T-helper 9 cell (primary cell): ENCODE measurements around the gene GSG1L.

Experiments used
- DNase-seq: peaks from one replicate; pipeline ENCODE4 v3.0.0-alpha.2; 2020

Gene GSG1L

DNA sequence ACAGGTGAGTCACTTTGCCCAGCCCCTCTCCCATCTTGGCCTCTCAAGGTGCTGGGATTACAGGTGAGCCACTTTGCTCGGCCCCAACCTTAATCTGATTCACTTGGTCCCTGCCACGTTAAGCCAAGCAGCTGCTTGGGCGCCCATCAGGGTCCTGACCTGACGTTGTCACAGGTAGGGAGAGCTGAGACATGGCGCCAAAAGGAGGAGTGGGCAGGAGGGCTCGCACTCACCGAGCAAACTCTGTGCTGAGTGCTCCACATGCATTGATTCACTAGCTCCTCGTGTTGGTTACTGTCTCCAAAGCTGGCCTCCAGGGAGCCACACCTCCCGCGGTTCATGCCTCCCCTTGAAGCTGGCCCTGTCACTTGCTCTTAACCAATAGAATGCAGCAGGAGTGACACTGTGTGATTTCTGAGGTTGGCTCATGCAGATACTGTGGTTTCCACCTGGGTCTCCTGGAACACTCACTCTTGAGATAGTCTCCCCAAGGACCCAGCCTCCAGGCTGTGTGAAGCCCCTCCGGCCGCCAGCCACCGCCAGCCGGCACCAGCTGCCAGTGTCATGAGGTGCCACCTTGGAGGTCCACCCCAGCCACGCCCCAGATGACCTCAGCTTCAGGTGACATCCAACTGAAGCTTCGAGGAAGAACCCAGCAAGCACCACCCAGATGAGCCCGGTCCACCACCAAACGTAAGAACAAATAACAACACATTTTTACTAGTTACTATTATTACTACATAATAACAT lies 223.0 kb downstream of the GSG1L start:
- no peak for DNase-seq

DNA sequence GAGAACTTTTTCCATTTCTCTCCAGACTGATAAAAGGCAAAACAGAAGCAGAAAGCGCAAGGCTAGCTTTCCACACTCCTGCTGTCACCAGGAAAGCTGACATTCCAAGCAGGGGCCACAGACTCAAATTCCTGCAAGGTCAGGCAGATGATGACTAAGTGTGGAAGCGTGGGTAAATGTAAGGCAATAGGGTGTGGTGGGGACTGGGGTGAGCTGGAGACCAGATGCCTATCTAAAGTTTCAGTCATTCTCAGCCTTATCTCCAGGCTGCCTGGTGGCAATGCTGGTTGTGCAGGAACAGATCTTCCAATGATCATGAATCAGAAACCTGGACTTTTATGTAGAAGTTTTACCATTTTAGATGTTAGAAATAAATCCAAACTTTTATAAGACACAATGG lies 224.1 kb downstream of the GSG1L start:
- DNase-seq = no peak

DNA sequence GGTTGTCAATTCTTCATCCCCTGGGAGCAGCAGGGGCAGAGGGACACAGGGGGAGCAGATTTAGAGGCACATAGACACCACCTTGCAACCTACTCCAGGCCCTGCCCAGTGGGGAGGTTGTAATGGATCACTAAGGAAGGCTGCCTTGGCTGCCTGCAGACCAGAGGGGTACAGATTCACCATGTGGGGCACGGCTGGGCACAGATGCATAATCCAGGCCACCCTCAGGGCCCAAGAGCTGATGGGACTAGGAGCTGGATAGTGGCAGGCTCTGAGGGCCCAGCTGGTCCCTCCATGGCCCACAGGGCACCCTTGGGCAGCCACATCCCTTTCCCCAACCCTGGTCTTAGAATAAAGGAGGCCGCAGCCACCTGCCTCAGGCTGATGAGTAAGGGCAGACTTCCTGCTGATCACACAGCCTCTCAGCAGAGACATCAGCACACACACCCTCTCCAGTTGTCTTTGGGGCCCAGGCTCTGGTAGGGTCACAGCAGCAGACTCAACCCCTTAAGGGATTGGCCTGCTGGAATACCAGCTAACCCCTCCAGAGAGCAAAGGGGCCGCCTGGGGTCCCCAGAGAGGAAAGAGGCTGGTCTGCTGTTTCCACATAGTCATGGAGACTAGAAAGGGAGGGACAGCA lies 224.9 kb downstream of the GSG1L start:
- DNase-seq = no peak

DNA sequence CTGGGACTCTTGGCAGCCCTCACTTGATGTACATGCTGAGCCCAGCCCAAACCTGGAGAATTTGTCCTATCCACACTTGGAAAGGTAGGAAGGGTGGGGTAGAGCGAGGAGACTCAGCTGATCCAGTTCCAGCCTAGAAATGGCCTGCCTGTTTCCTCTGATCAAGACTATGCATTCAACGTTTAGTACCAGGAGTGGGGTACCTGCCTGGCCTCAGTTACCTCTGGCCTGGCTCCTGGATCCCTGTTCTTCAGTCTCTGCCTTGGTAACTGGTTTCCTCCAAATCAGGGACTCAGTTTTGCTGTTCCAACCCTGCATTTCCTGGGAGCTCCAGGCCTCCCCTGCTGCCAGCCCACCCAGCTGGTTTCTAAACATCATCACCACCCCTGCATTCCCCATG lies 233.5 kb downstream of the GSG1L start:
- DNase-seq = no peak

DNA sequence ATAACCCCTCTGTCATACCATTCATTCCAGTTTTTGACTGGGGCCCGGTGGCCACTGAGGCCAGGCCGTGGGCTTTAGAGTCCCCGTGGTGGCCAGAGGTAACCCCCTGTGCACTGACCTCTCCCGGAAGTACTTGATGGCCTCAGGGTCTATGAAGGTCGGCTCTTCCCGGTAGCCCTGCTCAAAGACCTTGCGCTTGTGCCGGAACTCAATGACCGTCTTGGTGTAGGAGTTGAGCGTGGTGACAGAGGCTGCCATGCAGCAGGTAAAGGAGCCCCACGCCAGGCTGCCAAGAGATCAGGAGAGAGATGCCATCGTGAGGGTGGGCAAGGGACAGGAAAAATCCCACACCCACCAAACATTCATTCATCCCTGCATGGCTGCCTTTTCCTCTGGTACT lies 234.8 kb downstream of the GSG1L start:
- no peak for DNase-seq

DNA sequence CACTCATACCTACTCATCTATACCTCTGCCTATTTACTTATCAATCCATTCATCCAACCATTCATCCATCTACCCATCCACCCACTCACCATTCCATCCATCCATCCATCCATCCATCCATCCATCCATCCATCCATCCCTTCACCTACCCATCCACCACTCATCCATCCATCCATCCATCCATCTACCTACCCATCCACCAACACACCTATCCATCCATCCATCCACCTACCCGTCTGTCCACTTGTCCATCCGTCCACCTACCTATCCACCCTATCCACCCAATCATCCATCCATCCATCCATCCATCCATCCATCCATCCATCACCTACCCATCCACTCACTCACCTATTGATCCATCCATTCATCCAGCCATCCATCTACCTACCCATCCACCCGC lies 235.7 kb downstream of the GSG1L start:
- no peak for DNase-seq

DNA sequence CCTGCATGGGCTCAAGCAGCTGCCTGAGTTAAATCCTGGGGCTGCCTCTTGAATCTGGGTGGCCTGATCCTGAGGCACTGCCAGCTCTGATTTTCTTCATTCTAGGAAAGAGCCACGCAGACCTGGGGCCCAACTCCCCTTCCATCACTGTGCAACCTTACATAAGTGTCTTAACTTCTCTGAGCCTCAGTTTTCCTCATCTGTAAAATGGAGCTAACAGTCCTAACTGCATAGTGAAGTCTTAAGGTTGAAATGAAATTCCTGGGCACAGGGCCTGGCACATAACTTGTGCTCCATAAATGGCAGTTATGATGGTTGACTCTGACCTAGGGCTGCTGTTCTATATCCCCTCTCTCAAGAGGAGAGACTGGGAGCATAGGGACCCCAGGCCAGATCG lies 236.6 kb downstream of the GSG1L start:
- DNase-seq = no peak

DNA sequence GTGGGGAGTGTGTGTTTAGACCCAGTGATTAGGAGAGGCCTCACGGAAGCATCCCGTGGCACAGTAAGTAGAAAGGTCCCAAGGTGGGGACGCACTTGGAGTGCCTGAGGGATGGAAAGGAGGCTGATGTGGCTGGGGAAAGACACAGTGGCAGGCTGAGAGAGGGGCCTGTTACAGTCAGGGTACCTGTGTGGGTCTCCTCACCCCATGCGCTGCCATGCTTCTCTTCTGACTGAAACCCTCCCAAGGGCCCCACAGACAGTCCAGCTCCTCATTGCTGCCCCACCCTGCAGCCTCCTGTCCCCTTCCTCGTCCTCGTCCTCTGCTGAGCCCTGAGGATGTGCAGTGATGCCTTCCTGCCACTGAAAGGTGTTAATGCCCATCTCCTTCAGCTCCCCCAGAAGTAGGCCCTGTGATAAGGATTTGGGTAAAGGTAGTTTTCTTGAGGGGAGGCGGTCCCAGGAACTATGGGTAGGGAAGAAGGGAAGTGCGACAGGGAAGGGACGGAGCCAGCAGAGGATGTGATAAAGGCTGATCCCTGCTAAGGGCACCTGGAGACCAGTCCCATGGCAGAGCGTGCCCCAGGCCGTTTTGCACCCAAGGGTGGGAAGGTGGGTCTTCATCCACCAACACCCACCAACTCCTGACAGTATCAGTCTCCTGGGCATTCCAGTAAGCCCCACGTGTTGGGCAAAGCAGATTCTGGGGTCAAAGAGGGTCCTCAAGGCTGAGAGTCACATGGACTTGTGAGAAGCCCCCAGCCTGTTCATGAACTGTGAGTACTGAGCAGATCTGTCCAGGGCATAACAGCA lies 237.2 kb downstream of the GSG1L start:
- DNase-seq = no peak

DNA sequence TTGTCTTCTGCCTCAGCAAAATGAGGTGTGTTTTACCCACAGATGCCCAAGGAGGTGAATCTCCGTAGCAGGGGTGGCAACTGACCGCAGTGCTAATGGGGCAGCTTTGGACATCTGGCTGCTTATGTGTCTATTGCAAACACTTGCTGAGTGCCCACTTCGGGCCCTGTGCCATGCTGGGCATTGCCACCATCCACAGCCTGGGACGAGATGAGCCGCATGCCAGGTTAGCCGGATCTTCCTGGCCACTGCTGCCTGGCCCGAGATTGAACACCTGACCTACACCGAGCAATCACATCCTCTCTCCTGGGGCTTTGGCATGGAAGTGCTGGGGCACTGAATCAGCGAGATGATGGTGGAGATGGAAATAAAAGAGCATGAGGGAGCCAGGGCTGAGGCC lies 238.7 kb downstream of the GSG1L start:
- no peak for DNase-seq

DNA sequence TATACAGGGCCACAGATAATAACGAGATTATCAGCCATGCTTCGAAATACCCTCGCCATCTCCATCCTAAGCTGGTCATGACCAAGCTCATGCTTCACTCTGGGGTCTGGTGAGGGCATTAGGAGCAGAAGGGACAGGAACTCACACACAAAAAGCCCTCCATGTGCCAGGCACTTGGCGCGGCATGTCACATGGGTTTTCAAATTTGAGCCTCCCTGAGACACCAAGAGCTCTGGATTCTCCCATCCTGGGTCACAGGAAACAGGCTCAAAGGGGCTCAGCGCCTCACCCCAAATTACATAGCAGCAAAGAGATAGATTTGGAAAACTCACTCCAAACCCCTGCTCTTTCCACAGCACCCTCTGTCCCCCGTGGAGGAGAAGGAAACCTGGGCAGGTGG lies 239.5 kb downstream of the GSG1L start:
- DNase-seq = no peak

DNA sequence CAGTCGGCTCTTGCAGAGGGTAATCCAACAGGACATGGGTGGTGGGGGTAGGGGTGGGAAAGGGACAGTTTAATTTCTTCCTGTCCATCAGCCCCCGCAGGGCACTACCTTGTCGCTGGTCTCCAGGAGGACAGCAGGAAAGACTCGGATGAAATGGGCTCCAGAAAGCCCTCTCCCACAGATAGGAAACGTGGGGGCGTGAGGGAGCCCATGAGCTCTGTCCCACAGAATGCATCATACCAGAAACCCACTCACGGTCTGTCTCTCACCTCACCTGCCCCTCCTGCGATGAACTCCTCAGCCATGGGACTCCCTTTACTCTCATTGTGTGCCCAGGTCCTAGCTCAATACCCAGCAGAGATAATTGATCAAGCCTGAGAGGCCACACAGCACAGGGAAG lies 240.1 kb downstream of the GSG1L start:
- no peak for DNase-seq

DNA sequence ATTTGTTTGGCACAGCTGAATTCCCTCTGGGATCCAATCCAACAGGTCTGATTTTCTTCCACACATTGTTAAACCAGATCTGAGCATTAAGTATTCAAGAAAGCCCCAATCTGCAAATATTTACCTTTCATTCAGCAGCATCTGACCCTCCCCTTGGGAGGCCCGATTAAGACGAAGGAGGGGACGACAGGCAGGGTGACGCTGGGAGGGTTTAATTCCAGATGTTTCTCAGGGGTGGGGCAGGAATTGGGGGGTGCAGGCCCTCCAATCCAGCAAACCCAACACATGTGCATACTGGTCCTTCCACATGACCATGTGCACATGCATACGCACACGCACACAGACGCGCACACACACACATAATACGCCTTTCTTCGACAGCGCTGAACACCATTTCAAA lies 240.5 kb downstream of the GSG1L start:
- DNase-seq = no peak

DNA sequence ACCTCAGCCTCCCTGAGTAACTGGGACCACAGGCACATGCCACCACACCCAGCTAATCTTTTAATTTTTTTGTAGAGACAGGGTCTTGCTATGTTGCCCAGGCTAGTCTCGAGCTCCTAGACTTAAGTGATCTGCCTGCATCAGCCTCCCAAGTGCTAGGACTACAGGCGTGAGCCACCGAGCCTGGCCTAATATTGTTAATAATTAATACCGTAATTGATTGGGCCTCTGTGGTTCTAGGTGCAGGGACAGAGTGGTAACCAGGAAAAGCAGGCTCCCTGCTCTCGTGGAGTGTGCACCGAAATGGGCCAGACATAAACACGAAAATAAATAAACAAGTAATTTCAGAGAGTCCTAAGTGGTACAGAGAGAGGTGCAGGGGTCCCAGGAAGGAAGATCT lies 241.0 kb downstream of the GSG1L start:
- DNase-seq = no peak

DNA sequence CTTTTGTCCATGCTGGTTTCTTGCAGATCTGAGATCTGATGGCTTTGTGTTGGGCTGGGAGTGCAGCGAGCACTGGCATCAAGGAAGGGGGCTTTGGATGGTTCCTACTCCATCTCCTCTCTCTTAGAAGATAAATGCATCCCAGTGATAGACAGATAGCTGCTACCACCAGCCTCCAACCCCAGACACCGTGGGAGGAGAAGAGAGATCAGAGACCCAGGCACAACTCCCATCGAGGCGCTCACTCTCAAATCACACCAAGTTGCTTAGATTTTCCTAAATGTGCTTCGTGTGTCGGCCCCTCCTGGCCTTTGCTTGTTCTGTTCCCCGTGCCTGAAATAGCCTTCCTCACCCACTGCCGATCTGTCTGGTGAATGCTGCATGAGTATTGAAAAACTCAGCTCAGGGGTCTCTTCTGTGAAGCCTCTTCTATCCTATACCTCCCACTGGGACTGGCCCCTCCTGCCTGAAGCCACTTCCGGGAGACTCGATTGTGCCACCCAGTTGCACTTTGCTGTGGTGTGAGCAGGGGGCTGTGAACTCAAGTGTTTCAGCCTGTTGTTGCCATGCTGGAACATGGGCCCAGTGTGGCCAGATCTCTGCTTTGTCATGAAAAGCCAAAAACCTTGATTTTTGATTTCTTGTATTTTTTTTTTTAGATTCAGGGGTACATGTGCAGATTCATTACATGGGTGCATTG lies 242.7 kb downstream of the GSG1L start:
- DNase-seq = no peak

DNA sequence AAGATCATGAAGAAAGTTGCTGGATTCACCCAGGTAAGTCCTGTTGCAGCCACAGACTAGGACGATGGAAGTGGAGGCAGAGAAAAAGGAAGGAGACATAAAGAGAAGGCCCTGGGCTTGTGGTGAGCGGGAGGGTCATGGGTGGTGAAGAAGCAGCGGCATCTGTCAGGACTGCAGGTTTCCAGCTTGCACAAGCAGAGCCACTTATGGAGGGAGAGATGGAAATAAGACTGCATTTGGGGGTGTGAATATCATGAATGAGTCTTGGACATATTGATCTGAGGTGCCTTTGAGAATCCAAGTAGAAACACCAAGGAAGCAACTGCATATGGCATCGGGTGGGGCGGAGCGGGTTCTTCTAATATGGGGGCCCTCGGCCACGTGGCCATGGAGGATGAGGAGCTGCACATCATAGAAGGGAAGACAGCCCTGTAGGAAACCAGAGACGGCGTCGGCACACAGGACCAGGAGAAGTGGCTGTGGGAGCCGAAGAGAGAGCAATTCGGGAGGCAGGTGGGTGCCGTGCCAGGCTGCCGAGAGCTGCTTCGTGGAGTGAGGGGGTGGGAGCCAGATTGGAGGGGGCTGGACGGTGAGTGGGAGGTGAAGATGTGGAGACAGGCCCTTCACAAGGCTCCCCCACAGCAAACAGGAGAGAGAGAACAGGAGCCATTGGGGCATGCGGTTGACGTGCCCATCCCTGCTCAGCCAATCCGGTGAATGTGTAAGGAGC lies 243.5 kb downstream of the GSG1L start:
- DNase-seq = no peak

DNA sequence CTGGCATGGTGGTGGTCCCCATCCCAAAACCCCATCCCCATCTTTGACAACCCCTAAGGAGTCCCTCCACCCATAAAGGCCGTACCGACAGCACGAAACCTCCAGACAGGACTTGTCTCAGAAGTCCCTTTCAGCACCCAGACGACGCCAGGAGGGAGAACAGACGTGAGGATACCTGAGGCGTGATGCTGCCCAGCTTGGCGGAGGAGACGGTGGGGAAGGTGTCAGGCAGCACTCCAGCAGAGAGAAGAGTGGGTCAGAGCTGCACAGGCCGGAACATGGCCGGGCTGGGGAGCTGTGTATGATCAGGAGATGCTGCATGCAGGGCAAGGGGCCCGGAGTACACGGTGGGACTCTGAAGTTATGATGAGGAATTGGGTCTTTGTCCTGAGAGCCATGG lies 244.2 kb downstream of the GSG1L start:
- no peak for DNase-seq

DNA sequence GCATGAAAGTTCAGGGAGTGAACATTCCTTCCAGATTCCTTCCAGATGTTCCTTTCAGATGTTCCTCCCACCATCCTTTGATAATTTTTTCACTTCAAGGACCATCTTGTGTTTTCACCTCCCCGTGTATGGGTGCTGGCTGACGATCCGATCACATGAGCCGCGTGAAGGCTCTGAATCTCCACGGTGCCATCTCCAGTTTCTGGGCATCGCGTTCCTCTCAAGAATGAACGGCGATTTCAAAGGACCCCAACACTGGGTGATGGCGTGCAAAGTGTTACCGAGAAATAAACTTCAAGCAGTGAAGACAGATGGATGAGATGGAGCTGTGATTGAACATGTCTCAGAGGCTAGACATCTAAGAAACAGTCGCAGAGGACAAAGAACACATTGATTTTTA lies 245.3 kb downstream of the GSG1L start:
- DNase-seq = no peak

DNA sequence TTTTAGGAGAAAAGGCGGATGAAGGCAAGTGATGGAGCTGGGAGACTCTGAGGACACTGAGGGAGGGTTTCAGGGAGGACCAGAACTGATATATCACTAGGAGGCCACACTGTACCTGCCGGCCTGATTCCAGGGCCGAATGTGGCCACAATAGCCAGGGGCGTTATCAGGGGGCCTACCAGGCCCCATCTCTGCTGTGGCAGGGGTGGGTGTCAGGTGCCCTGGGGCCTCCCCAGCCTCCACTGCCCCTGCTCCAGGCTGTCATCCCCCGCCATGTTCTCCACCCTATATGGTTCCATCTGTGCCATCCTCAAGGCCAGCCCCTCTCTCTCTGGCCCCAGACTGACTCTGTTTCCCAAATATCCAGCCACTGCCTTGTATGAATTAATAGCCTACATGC lies 246.5 kb downstream of the GSG1L start:
- no peak for DNase-seq

DNA sequence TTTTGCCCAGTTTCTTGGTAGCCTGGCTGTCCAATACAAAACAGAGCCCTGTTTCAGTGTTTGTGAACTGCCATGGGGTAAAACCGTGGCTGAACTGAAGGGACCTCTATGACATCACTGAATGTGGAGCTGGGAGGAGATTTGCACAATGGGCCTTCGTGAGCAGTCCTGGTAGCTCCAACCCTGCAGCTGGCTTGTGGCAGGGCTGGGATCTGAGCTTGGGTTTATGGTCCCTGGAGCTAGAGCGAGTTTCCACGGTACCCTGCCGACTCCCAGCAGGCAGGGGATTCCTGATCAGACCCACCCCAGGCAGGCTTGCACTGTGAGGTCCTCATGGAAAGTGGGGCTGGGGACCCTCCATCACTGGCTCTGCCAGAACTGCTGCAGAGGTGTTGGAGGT lies 247.0 kb downstream of the GSG1L start:
- no peak for DNase-seq

DNA sequence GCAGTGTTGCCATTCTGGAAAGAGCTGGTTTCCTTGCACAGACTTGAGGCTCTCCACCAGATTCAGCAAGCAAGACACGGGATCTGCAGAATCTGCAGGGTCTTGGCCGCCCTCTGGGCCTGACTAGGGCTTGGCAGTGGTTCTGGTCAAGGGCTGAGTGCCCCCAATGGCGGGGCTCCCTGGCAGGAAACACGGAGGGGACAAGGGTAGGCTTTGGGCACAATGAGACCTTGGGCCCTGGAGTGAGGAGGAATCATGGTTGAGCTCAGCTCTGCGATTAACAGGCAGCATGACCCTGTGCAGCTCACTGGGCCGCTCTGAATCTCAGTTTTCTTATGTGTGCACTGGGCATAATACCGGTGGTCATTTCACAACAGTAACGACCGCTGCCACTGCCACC lies 249.9 kb downstream of the GSG1L start:
- no peak for DNase-seq

DNA sequence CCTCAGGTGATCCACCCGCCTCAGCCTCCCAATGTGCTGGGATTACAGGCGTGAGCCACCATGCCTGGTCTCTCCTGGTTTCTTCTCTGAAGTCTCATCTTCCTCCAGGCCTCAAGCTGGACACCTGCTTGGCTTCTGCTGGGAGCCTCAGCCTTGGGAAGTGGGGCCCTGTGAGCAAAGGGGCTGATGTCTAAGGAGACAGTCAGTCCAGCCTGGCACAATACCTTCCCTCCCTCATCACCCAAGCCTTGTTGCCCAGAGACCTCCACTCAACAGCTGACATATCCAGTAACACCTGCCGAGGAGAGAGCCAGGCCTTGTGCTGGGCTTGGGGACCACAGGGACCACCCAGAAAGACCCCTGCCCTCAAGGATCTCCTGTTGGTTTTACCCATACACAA lies 251.6 kb downstream of the GSG1L start:
- no peak for DNase-seq

DNA sequence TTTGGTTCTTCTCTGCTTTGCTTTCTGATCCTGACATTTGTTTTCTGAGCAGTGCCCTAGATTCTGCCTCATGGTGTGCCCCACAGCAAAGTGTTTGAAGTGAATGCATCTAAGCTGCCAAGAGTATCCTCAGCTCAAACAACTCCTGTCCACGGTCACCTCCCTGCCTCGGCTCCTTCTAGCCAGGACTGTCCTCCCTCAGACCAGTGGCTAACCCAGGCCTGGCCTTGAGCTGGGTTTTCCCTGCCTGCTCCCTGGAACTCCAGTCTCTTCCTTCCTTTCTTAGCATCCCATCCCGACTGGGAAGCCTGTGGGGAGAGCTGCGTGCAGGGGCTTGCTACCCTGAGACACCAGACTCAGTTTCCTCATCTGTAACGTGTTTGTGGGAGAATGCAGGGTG lies 256.5 kb downstream of the GSG1L start:
- no peak for DNase-seq

DNA sequence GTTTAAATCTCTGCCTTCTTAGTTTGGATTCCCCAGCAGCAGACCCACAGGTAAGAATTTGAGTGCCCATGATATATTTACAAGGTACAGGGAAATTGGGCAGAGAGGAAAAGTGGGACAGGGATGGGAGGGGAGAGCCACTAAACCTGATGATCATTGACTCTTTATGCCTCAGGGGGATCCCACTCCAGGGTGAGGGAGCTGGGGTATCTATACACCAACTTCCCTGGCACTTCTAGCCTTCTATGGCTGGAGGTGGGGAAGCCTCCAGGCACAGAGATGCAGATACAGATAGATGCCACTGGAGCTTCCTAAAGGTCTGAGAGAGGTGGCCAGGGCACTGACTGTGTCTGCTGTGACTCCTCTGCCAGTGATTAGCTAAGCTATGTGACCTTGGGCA lies 257.1 kb downstream of the GSG1L start:
- DNase-seq = no peak
